Lung (tissue), 12 donors: ENCODE measurements around the gene INPP4A. TPM values are rescaled to one million over a fixed set of nuclear protein-coding genes. Genes with fewer than 3 reads are reported as not detected.

Experiments
- ATAC-seq: fragments of 200-7000 bp; cut with Tn5 transposase; one replicate; pipeline ENCODE4 v1.9.1; 2020; ENCODE audit warnings: moderate number of reproducible peaks; ENCODE audit not compliant: insufficient read depth, low FRiP score
- DNase-seq, 3 donors: peaks; one replicate each; pipeline ENCODE4 v3.0.0-alpha.2; 2013 to 2017
- H3K27ac ChIP-seq, 2 donors: one replicate each; pipeline ENCODE4 v1.5.1; 2013; ENCODE audit warnings: mild to moderate bottlenecking in 2 of 2, moderate library complexity in 2 of 2, control low read depth in 1 of 2, inconsistent platforms in 1 of 2, low read depth in 1 of 2, low read length in 1 of 2
- H3K27me3 ChIP-seq, 3 donors: one replicate each; pipeline ENCODE4 v1.5.1; 2013; ENCODE audit warnings: low read length in 2 of 3; ENCODE audit not compliant: control insufficient read depth in 3 of 3, insufficient read depth in 3 of 3
- H3K36me3 ChIP-seq, 4 donors: one replicate each; pipeline ENCODE4 v1.5.1; 2013; ENCODE audit warnings: low read length in 4 of 4, mild to moderate bottlenecking in 1 of 4, moderate library complexity in 1 of 4; ENCODE audit not compliant: control insufficient read depth in 4 of 4, insufficient read depth in 4 of 4
- H3K4me1 ChIP-seq, 5 donors: one replicate each; pipeline ENCODE4 v1.5.1; 2013; ENCODE audit warnings: low read length in 5 of 5, mild to moderate bottlenecking in 2 of 5, moderate library complexity in 1 of 5; ENCODE audit not compliant: control insufficient read depth in 5 of 5, insufficient read depth in 5 of 5
- H3K4me3 ChIP-seq: one replicate; pipeline ENCODE4 v1.5.1; 2013; ENCODE audit warnings: mild to moderate bottlenecking, control low read depth, moderate library complexity
- H3K9ac ChIP-seq, 2 donors: one replicate each; pipeline ENCODE4 v1.5.1; 2013; ENCODE audit warnings: low read length in 2 of 2, control low read depth in 1 of 2; ENCODE audit not compliant: insufficient read depth in 1 of 2
- H3K9me3 ChIP-seq, 4 donors: one replicate each; pipeline ENCODE4 v1.5.1; 2013; ENCODE audit warnings: low read length in 3 of 4, mild to moderate bottlenecking in 1 of 4, moderate library complexity in 1 of 4; ENCODE audit not compliant: control insufficient read depth in 4 of 4, insufficient read depth in 3 of 4
- CTCF ChIP-seq: IDR thresholded peaks from 2 replicates; pipeline ENCODE4 v1.5.1; 2012; ENCODE audit warnings: mild to moderate bottlenecking; ENCODE audit errors: control extremely low read depth, extremely low read depth
- WGBS, 2 donors: extraction: QIAGEN DNeasy Blood & Tissue Kit; methylation state at CpG; one replicate each; pipeline ENCODE4 v1.1.7; 2013; 5-methylcytosine and 5-hydroxymethylcytosine counted together
- polyA plus RNA-seq, 2 donors: library from polyadenylated mRNA; stranded (reverse); fragments of 200-250 nt; gene quantifications; one replicate each; pipeline ENCODE4 v1.2.1, GENCODE V29; 2013
- total RNA-seq, 2 donors: library from RNA; depleted of rRNA in 1 of 2; stranded (reverse); fragments of >200 nt in 1 of 2; gene quantifications; one replicate each; pipeline ENCODE4 v1.2.1, GENCODE V29; 2014 to 2021
- donor health status: control.
- donor health status: control.
- donor health status: Bipolar disorder and iron deficiency.
- donor health status: healthy.
- donor health status: DM: yes; HTN: yes; CAD: no.

INPP4A gene
- total and polyA plus RNA-seq, 4 donors, result 8.0 to 43.3 (median 19.8) TPM

GRCh38 chr2:98458207-98458606, 13.5 kb downstream of the INPP4A start:
- TF ChIP-seq CTCF, result no peak
- 86 to 87% methylated on average over 4 of the region's 4 CpGs for WGBS, 2 donors
- H3K27ac ChIP-seq, result no peak overlapping the region
- peaks cover 0 to under 1% (median 0%) of the 10 kb centered on the region in 4 donors for H3K36me3 ChIP-seq
- H3K9ac ChIP-seq, result no peak overlapping the region
- no peak for DNase-seq
- no peaks in the 10 kb centered on the region for H3K27me3 ChIP-seq
- no peaks in the 10 kb centered on the region for H3K9me3 ChIP-seq
- peaks cover 0 to 25% (median 5%) of the 10 kb centered on the region in 5 donors for H3K4me1 ChIP-seq
- no peak overlapping the region for H3K4me3 ChIP-seq
- ATAC-seq, result no peak

GRCh38 chr2:98458667-98459380, 14.2 kb downstream of the INPP4A start:
- Histone ChIP-seq H3K4me3 (no peak overlapping the region), H3K36me3 (peaks cover 0 to 1% (median 0%) of the 10 kb centered on the region in 4 donors), H3K9ac (no peak overlapping the region), H3K4me1 (peaks cover 0 to 30% (median 5%) of the 10 kb centered on the region in 5 donors), H3K27me3 (no peaks in the 10 kb centered on the region), H3K9me3 (no peaks in the 10 kb centered on the region), H3K27ac (no peak overlapping the region)
- WGBS, 2 donors, result 85 to 91% methylated on average over 14 of the region's 14 CpGs
- ATAC-seq (no peak), DNase-seq (no peak)
- no peak for TF ChIP-seq CTCF

- H3K27ac ChIP-seq, result no peak overlapping the region
- ATAC-seq (no peak), DNase-seq (no peak)
- no peak overlapping the region for H3K9ac ChIP-seq
- H3K4me1 ChIP-seq, result peaks cover 0 to 30% (median 5%) of the 10 kb centered on the region in 5 donors
- H3K4me3 ChIP-seq, result no peak overlapping the region
- H3K36me3 ChIP-seq, result peaks cover 0 to 1% (median 0%) of the 10 kb centered on the region in 4 donors
- TF ChIP-seq CTCF, result no peak
- no peaks in the 10 kb centered on the region for H3K9me3 ChIP-seq
- WGBS, 2 donors, result 59 to 74% methylated on average over 3 of the region's 3 CpGs
- H3K27me3 ChIP-seq, result no peaks in the 10 kb centered on the region
Observed at GRCh38 chr2:98459496-98460175, 15.0 kb downstream of the INPP4A start.
